DMS114 treated with DMSO at 0.1 percent for 48 hours (cell line): Measurements from ENCODE around the gene TBX3.
"Not testable (repeated sequence)": the region's sequence is repeated elsewhere in the genome, so short reads cannot be mapped to it uniquely, and the experiment has no call there.

Source experiments
- DNase-seq: peaks from one replicate; lab custom pipeline; 2025; ENCODE audit not compliant: unreplicated experiment; lab: John Stamatoyannopoulos, UW

Gene TBX3

DNA sequence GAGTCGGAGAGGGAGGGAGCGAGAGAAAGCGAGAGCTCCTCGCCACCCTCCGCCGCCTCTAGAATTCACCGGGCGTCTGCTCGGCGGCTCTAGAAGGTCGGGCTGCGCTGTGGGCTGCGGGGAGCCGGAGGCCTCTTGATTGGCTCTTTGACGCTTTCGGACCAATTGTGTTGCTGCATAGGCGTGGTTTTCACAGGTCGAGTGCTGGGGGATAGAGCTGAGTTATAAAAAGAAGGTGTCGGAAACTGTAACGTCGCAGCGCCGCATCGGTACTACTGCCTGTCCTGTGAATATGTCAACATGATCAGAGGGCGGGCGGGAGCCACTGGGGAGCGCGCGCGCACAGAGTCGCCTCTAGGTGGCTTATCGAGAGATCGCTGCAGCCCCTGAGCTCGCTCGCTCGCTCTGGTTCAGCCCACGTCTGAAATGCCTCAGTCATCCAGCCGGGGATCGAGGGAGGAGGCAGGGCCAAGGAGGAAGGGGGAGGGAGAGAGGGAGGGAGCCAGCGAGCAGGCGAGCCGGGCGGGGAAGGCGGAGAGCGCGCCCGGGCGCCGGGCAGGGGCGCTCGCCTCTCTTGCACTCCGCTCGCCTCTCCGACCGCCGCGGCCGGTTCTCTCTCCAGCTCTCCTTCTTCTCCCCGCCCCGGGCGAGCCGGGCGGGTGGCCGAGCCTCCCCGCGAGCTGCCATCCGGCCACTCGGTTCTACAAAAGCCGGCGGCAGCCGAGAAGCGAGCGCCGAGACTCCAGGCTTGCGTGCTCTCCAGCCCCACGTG lies at the start of gene TBX3:
Gene TBX3 (minus strand): TSS at position 78 of the 772 bp plus-strand sequence. CDS start 975 bp downstream, outside the sequence.
- DNase-seq = peak; percentile 97

DNA sequence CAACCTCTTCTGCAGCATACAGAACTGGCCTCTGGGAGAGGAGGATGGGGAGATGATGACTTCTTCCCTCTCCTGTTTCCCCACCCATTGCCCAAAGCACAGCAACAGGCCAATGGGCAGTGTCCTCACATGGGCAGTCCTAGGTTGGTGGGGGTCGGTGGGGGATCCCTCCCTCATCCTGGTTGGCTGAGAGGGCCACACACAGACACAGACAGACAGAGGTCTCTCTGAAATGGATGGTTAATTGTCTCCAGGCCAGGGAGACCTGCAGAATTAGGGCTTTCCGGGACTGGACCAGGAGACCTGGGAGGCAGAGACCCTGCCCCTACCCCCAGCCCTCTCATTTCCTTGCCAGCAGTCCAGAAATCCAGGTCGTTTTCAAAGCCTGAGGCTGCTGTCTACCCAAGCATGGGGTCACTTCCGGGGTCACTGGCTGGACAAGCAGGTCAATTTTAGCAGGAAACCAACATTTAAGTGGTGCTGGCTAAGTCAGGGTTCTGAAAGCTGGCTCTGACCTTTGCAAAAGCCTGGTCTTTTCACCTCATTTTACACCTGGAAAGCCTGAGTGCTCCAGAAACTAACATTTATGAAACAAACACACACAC lies 48.6 kb upstream of the TBX3 start:
- DNase-seq = no peak

DNA sequence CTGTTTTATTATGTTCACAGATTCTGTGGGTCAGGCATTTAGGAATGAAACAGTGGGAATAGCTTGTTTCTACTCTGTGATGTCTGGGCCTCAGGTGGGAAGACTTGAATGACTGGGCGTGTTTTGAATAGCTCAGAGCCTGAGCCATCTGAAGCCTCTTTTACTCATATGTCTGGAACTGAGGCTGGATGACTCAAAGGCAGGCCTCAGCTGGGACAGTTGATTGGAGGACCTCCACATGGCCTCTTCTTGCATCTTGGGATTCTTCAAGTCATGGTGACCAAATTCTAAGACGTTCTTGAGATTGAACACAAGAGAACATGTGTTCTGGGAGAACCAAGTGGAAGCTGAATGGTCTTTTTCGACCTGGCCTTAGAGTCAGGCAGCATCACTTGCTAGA lies 45.8 kb upstream of the TBX3 start:
- DNase-seq = no peak

DNA sequence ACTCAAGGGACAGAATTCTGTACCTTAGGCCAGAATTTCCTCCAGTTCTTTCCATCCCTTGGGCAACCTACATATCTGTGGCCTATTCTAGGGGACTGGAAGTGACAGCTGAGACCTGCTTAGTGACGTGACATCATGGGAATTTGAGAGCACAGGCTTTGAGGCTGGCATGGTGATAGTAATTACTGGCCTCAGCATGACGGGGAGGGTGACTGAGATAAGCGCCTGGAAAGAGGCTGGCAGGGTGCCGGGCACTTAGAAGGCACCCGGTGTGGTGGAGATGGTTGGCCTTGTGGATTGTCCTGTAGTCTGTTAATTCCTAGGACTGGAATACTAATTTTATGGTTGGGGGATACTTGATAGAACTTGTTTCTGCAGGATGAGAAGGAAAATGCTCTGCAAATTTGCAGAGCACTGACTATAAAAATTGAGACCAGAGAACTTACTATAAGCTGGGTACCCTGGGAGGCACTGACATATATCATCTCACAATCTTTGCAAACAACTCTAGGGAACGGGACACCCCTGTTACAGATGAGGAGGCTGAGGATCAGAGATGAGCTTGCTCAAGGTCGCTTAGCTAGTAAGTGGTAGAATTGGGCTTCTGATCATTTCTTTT lies 42.2 kb upstream of the TBX3 start:
- no peak for DNase-seq

DNA sequence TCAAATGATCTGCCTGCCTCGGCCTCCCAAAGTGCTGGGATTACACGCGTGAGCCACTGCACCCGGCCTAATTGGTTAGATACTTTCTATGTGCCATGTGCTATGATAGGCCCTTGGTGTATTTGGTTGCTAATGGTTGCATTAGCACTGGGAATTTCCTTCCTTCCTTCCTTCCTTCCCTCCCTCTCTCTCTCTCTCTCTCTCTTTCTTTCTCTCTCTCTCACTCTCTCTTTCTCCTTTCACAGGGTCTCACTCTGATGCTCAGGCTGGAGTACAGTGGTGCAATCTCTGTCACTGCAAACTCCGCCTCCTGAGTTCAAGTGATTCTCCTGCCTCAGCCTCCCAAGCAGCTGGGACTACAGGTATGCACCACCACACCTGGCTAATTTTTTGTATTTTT lies 38.2 kb upstream of the TBX3 start:
- not testable (repeated sequence) for DNase-seq

DNA sequence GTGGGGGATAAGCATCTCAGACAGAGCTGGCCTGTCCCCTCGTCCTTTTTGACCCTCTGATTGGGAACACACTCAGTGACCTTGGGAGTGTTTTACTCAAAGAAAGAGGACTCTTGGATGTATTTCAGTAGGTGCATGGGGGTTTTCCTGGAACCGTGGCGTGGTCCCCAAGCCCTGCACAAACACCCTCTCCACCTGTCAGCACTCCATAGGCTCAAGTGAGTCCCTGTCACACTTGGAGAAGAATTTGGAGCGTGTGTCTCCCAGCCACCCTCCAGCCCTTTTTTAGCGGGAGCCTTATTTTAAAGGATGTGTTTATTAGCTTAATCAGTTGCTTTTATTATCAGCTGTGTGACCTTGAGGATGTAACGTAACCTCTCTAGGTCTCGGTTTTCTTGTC lies 37.3 kb upstream of the TBX3 start:
- no peak for DNase-seq

DNA sequence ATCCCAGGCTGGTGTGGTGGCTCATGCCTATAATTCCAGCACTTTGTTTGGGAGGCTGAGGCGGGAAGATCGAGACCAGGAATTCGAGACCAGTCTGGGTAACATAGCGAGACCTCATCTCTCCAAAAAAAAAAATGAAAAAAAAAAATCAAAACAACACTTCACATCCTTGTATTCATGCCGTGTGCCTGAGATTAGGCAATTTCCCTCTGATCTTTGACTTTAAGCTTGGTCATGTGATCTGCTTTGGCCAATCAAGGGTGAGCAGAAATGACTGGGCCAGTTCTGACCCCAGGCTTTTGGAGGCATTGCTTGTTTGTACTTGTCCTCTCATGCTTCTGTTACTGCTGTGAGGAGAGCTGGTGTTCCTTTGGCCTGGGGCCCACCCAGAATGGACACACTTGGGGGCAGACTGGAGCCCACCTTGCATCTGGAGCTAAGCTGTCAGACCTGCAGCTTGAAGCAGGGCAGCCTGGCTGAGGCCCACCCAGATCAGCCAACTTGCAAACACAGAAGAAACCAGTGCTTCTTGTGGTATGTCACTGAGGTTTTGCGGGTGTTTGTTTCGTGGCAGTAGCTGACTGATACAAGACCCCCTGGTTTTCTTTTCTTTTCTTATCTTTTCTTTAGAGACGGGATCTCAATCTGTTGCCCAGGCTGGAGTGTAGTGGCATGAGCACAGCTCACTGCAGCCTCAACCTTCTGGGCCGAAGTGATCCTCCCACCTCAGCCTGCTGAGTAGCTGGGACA lies 29.7 kb upstream of the TBX3 start:
- DNase-seq = no peak

DNA sequence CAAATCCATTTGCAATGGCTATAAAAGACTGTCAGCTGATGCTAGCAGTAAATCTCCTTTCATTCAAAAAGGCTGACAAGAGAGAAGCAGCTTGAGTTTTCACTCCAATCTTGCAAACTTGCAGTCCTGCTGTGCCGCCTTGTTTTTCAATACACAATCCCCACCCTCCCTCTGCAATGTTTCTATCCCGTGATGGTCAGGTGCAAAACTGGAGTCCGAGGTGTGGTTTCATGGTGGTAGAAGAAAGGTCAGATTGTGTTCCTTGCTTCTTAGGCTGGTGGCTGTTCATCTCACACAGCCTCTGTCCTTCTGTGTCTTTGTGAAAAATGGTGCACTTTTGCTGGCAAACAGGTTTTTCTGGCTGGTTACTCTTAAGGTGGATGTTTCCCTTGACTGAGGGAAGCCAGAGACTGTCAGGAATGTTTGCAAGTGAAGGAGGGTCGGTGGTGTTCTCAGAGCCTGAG lies 27.7 kb upstream of the TBX3 start:
- DNase-seq = no peak

DNA sequence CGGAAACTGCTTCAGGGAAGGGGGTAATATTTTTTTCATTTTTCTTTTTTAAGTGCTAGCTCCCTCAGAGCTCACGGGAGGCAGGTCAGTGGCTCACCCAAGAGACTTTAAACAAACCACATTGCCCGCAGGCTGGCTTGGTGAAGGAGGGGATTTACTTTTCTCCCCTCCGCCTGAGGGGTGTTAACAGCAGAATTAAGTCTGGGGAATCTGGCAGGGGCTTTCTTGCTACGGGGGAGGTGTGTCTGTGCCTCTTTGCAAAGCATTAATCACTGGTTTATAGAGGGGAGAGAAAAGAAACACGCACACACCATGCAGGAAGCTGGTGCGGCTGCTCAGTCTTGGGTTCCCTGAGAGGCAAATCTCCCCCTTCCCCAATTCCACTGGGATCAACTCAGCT lies 26.2 kb upstream of the TBX3 start:
- no peak for DNase-seq

DNA sequence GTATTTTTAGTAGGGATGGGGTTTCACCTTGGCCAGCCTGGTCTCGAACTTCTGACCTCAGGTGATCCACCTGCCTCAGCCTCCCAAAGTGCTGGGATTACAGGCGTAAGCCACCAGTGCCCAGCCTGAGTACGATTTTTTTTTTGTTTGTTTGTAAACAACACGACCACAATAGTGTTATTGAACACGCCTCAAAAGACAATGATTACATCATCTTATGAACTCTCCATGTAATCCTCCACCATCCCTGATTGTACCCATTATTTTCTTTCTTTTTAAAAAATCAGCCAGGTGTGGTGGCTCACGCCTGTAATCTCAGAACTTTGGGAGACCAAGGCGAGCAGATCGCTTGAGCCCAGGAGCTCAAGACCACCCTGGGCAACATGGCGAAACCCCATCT lies 25.1 kb upstream of the TBX3 start:
- no peak for DNase-seq

DNA sequence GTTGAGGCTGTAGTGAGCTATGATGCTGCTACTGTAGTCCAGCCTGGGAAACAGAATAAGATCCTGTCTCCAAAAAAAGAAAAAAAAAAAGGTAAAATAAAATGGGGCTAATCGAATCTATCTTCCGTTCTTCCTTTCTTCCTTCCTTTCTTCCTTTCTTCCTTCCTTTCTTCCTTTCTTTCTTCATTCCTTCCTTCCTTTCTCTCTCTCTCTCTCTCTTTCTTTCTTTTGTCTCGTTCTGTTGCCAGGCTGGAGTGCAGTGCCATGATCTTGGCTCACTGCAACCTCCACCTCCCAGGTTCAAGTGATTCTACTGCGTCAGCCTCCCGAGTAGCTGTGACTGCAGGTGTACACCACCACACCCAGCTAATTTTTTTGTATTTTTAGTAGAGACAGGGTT lies 24.6 kb upstream of the TBX3 start:
- DNase-seq = not testable (repeated sequence)

DNA sequence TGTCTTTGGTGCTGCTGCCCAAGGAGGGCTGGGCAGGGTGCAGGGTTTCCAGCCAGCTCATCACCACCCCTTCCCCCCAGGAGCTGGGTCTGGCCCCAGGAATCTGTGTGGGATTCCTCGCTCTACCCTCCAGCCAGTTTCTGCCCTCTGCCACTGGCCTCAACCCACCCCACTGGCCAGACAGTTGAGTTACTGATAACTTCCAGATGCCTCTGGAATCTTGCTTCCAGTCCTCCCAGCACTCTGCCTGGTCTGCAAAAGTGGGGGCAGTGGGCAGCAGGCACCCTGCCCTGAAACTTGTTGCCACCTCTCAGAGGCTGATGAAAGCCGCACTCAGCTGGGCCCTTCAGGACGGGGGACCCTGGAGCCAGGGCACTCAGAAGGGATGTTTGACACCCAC lies 20.1 kb upstream of the TBX3 start:
- DNase-seq = no peak

DNA sequence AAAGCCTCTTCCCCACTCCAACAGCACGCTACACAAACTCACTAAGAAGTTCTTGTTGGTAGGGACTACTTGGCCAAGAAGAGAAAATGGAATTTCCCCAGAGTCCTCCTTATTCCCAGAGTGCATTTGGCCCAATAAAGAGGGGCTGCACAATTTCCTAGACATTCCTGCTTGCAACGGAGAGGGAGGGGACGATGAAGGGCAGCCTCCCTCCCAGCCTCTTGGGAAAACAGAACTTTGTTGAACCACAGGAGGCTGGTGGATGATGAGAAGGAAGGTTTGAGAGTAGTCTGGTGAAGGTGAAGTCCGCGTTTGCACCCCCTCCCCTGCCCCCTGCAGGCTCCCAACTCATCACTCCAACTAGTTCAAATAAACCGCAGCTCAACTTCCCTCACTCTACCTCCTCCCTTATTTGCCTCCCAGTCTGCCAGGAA lies 19.1 kb upstream of the TBX3 start:
- DNase-seq = no peak

DNA sequence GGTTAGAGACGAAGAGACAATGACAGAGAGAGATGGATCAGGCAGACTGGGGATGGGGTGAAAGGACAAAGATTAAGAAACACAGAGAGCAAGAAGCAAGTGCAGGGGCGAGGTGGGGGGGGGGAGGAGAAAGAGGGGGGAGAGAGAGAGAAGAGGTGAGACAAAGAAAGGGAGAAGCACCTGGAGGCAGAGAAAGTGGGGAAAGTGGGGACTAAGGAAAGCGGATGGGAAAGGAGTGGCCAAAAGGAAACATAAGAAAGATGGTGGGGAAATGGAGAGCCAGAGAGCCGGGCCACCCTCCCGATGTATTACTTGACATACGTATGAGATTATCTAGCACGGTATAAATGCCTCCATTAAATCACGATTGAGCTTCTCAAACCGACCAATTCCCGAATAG lies 18.5 kb upstream of the TBX3 start:
- no peak for DNase-seq

DNA sequence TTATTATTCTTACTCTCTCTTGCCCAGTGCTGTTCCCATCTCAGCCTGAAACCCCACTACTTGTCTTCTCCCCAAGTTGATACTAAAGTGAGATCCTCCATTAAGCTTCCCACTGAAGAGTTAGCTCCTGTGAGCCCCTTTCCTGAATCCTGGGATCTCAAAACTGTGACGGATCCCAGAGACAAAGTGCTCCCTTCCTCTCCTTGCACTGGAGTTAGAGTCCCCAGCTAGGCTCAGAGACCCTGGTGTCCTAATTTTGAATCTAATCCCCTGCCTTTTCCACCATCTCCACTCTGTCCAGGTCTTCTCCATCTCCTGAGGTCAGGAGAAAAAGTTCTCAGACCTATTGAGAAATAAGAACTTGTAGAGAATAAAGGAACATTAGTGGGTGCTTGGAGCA lies 17.6 kb upstream of the TBX3 start:
- DNase-seq = no peak

DNA sequence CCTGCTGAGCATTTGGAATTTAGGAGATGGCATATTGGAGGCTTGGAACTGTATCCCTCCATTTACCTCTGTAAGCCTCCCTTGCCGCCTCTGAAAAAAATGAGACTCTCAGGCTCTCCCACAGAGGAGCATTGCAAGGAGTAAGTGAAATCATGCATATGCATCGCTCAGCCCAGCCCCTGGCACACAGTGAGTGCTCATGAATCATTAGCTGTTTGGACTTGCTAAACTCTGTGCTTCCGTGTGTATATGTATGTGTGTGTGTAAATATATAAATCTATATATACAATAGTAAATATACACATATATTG lies 17.1 kb upstream of the TBX3 start:
- no peak for DNase-seq

DNA sequence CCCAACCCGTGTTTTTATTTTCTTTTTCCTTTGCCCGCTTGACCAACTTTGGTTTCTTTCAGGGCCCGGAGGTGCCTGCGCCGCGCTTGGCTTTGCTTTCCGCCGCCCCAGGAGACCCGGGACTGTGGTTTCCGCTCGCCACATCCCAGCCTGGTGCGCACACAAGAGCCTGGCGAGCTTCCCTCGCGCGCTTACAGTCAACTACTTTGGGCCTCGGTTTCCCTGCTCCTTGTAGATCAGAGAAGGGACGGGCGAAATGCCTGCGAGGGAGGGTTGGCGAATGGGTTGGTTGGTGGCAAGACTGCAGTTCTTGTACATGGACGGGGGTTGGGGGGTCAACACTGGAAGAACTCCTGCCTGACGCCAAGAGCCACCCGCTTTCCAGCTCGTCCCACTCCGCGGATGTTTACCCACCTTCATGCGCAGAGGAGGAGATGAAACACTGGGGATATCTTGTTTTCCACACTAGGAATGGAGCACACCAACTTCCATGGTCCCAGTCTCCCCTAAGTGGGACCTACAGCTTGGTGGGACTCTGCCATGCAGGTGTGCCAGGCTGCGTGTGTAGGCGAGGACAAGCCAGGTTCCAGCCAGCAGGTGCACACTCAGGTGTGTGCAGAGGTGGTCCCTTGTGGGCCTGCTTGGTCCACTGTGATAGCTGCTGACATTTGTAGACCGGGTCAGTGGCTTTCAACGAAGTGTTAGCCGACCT lies 16.6 kb upstream of the TBX3 start:
- DNase-seq = no peak

DNA sequence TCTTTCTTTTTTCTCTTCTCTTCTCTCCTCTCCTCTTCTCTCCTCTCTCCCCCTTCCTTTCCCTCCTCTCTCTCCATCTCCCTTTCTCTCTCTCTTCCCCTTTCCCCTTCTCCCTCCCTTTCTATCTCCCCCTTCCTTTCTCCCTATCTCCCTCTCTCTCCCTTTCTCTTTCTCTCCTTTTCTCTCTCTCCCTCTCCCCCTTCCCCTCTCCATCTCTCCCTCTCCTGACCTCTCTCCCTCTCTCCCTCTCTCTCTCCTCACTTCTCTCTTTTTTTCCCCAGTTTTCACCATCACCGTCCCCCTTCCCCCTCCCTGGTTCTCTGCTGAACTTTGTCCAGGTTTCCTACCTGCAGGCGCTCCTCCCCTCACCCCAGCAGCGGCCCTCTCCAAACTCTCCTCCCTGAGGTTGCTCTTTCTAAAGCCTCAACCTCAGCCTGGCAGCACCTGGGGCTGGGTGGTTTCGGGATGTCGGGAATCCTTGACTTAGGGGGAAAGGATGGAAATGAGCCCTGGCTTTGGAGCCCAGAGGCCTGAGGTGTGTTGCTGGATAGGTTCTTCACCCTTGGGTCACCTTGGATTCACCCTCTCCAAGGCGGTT lies 14.7 kb upstream of the TBX3 start:
- peak; percentile 24 for DNase-seq

DNA sequence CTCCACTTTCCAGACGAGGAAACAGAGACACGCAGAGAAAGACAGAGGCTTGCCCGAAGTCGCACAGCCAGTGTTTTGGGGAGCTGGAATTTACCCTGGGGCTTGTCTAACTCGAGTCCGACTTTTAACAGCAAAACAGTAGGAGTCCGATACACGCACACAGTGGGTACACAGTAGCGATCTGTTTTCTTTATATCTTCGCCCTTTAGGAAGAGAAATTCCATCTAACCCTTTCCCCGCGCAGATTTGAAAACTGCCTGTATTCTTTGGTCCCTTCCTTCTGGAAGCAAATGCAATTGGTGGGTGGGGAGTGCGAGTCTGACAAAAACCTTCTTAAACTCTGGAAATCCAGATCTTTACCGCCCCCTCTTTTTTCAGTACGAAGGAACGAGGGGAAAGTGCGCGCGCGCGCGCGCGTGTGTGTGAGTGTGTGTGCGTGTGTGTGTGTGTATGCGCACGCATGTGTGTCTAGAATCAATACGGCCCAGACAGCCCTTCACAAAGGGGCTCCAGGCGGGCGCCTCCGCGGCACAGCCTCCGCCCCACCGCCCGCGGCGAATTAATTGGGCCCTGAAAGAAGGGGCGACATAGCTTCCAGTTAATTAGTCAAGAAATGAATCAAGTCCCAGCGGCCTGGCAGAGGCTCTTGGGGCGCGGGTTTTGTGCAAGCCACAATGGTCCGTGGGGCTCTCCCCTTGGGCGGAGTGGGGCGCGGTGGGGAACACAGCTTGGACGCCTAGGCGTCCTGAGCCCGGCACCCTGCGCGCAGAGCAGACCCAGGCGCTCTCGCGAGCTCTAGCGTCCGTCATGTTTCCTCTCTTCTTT lies 14.0 kb upstream of the TBX3 start:
- DNase-seq = peak; percentile 9

DNA sequence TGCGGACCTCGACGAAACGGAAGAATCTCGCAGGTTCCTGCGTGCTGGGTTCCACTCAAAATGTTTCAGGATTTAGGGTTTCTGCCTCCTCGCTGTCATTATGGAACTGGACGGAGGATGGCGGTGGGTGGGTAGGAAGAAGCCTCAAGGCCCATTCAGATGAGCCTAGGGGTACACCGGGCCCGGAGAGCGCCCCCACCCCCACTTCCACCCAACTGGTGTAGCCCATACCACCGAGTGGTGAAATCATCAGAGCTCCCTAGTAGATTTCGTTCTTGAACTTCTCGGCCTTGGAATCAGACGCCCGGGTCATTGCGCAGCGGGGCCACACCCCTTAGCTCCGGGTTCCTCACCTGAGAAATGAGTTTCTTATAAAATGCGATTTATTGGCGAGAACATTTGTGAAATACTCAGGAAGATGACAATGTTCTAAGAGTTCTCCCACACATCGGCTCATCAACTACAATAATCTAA lies 13.3 kb upstream of the TBX3 start:
- no peak for DNase-seq
